Measurements from ENCODE around the gene LRRC55. TPM values are rescaled to one million over a fixed set of nuclear protein-coding genes. Genes with fewer than 3 reads are reported as not detected.

LRRC55 gene
- total RNA-seq, 1 donor from 2014 or later, result 0.16 TPM

- intact Hi-C loops (cut with micrococcal nuclease), result no loop called here
- peak overlapping the region; percentile 57 for H3K27ac ChIP-seq (replicated peaks)
- no peak overlapping the region for H3K4me3 ChIP-seq
- no peaks in the 10 kb centered on the region for H3K9me3 ChIP-seq (replicated peaks)
- TF ChIP-seq CTCF (IDR thresholded peaks at IDR 0.05; ENCODE audit: borderline replicate concordance), result no peak
- peaks cover 72% of the 10 kb centered on the region for H3K4me1 ChIP-seq
- DNase-seq, result no peak
- H3K27me3 ChIP-seq (ENCODE audit: low read depth), result peaks cover 4% of the 10 kb centered on the region
- no peaks in the 10 kb centered on the region for H3K36me3 ChIP-seq
These were observed 25.4 kb downstream of the LRRC55 start for GRCh38 chr11:57207168-57207567.

- Histone ChIP-seq H3K9me3 (replicated peaks) (no peaks in the 10 kb centered on the region), H3K36me3 (no peaks in the 10 kb centered on the region), H3K27ac (replicated peaks) (peak overlapping the region; percentile 53), H3K4me3 (no peak overlapping the region), H3K27me3 (ENCODE audit: low read depth) (peaks cover 3% of the 10 kb centered on the region), H3K4me1 (peaks cover 72% of the 10 kb centered on the region)
- intact Hi-C loops (cut with micrococcal nuclease), result no loop called here
- DNase-seq, result no peak
- TF ChIP-seq CTCF (IDR thresholded peaks at IDR 0.05; ENCODE audit: borderline replicate concordance), result no peak
These were observed 29.0 kb downstream of the LRRC55 start for GRCh38 chr11:57210781-57211180.

GRCh38 chr11:57213342-57214097 is 31.8 kb downstream of the LRRC55 start:
- no peak overlapping the region for H3K4me3 ChIP-seq

GRCh38 chr11:57214098-57214417 is 32.3 kb downstream of the LRRC55 start:
- peaks cover 3% of the 10 kb centered on the region for H3K27me3 ChIP-seq (ENCODE audit: low read depth)
- no peak for TF ChIP-seq CTCF (IDR thresholded peaks at IDR 0.05; ENCODE audit: borderline replicate concordance)
- peak overlapping the region; percentile 77 for H3K27ac ChIP-seq (replicated peaks)
- no peaks in the 10 kb centered on the region for H3K36me3 ChIP-seq
- H3K4me1 ChIP-seq, result peaks cover 74% of the 10 kb centered on the region
- no peak overlapping the region for H3K4me3 ChIP-seq
- H3K9me3 ChIP-seq (replicated peaks), result no peaks in the 10 kb centered on the region
- DNase-seq, result no peak
- intact Hi-C loops (cut with micrococcal nuclease), result no loop called here

More at GRCh38 chr11:57213342-57214097, 31.8 kb downstream of the LRRC55 start:
- intact Hi-C loops (cut with micrococcal nuclease), result no loop called here
- Histone ChIP-seq H3K27me3 (ENCODE audit: low read depth) (peaks cover 3% of the 10 kb centered on the region), H3K9me3 (replicated peaks) (no peaks in the 10 kb centered on the region), H3K4me1 (peaks cover 69% of the 10 kb centered on the region), H3K36me3 (no peaks in the 10 kb centered on the region), H3K27ac (replicated peaks) (peak overlapping the region; percentile 77)
- no peak for DNase-seq
- no peak for TF ChIP-seq CTCF (IDR thresholded peaks at IDR 0.05; ENCODE audit: borderline replicate concordance)

- no peaks in the 10 kb centered on the region for H3K36me3 ChIP-seq
- H3K27me3 ChIP-seq (ENCODE audit: low read depth), result peaks cover 3% of the 10 kb centered on the region
- TF ChIP-seq CTCF (IDR thresholded peaks at IDR 0.05; ENCODE audit: borderline replicate concordance), result no peak
- H3K4me1 ChIP-seq, result peaks cover 78% of the 10 kb centered on the region
- no peak for DNase-seq
- intact Hi-C loops (cut with micrococcal nuclease), result no loop called here
- H3K4me3 ChIP-seq, result no peak overlapping the region
- H3K9me3 ChIP-seq (replicated peaks), result no peaks in the 10 kb centered on the region
- peak overlapping the region; percentile 77 for H3K27ac ChIP-seq (replicated peaks)
These were observed 32.7 kb downstream of the LRRC55 start for GRCh38 chr11:57214494-57214893.

Measured in left ventricle myocardium inferior (tissue), 1 donor.